GM18520 (cell line): ENCODE measurements around the gene PNKD.
A peak's percentile ranks its signal among the peaks of the same experiment; 100 is the strongest.
"Not testable (repeated sequence)": the region's sequence is repeated elsewhere in the genome, so short reads cannot be mapped to it uniquely, and the experiment has no call there.

ENCODE experiments used
- ATAC-seq: cut with Tn5 transposase; IDR thresholded peaks from one replicate; pipeline ENCODE4 v1.9.1; 2021; ENCODE audit not compliant: unreplicated experiment

PNKD gene

DNA sequence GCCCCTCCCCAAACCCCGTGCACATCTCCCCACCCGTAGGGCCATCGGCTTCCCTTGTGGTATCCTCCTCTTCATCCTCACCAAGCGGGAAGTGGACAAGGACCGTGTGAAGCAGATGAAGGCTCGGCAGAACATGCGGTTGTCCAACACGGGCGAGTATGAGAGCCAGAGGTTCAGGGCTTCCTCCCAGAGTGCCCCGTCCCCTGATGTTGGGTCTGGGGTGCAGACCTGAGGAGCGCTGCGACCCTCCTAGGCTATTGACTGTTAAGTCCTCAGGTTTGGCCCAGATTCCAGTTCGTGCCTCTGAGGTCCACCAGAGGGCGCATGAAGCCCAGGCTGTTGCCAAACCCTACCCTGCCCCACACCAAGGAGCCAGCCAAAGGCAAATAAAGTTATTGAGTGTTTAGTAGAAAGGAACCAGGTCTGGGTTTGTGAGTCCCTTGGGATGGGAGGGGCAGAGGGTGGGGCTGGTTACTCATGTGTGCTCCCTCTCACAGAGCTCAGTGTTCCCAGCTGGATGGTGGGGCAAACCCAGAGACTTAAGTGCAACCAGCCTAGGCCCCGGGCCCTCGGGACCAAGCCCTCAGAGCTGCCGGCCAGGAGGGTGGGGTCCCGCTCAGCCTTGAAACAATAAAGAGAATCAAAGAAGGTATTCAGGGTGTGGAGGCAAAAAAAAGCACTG, 2.4 kb downstream of the PNKD start:
- ATAC-seq = no peak

DNA sequence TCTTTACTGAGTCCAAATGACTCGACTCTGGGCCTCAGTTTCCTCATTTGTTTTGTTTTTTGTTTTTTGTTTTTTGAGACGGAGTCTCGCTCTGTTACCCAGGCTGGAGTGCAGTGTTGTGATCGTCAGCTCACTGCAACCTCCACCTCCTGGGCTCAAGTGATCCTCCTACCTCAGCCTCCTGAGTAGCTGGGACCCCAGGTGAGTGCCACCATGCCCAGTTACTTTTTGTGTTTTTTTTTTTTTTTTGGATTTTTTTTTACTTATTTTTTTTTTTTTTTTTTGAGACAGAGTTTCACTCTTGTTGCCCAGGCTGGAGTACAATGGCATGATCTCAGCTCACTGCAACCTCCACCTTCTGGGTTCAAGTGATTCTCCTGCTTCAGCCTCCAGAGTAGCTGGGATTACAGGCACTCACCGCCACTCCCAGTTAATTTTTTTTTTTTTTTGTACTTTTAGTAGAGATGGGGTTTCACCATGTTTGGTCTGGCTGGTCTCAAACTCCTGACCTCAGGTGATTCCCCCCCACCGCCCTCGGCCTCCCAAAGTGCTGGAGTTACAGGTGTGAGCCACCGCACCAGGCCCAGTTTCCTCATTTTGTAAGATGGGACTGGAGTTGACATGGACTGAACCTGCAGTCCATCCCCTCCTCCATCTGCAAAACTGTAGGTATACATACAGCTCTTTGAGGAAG, 3.0 kb downstream of the PNKD start:
- ATAC-seq = not testable (repeated sequence)

DNA sequence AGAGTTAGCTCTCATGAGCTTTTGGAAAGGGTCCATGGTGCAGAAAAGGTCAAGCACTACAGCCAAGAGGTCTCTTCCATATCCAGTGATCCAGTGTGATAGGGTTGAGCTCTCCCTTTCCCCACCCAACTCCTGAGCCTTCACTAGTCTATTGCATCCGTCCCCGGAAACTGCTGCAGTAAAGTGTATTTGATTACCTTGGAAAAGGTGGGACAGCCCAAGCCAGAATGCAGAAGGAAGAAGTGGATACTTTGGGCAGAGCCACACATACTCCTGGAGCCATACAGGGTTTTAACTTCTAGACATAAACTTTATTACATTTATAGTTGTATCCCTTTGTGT, 3.6 kb downstream of the PNKD start:
- ATAC-seq = no peak

DNA sequence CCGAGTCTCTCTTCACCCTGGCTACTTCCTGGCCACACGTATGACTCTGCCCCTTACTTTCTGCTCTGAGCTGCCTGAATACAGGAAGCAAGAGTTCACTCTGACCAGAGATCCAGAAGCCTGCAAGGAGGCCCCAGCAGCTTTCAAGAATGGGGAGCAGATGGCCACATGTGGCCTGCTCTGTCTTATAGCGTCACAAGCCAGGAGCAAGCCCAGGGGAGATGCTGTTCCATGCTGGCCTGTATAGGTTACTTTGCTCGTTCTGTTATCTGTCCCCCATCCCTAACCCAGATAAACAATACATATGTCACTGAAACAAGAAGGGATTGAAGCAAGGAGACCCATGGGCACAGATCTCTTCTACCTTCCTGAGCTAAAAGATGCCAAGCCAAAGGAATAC, 4.3 kb downstream of the PNKD start:
- ATAC-seq = no peak

DNA sequence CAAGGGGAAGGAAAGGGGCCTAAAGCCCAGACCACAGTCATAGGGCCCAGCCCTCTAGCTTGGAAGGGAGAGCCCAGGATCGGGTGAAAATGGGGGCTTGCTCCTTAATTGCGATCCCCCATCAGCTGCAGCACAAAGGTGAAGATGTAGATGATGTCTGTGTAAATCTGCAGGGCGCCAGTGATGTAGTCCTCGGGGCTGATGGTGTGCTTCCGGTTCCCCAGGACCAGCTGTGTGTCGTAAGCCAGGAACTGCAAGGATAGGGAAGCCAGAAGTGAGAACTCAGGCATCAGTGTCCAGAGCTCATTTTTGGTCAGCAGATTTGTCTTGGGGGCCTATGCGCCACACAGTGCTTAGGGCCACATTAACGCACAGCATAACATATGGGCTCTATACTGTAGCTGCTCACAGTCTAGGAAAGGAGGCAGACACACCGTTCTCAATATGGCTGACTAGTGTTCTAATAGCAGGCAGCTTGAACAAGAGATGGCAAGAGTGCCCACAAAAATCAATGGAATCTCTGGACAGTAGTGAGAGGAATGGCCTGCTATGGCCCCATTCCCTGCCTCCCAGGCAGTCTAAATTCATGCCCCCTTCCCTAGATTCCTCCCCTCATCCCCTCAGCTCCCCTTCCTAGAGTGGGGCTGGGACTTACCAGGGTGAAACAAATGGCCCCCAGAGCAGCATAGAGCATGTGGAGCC, 5.2 kb downstream of the PNKD start:
- ATAC-seq = no peak

DNA sequence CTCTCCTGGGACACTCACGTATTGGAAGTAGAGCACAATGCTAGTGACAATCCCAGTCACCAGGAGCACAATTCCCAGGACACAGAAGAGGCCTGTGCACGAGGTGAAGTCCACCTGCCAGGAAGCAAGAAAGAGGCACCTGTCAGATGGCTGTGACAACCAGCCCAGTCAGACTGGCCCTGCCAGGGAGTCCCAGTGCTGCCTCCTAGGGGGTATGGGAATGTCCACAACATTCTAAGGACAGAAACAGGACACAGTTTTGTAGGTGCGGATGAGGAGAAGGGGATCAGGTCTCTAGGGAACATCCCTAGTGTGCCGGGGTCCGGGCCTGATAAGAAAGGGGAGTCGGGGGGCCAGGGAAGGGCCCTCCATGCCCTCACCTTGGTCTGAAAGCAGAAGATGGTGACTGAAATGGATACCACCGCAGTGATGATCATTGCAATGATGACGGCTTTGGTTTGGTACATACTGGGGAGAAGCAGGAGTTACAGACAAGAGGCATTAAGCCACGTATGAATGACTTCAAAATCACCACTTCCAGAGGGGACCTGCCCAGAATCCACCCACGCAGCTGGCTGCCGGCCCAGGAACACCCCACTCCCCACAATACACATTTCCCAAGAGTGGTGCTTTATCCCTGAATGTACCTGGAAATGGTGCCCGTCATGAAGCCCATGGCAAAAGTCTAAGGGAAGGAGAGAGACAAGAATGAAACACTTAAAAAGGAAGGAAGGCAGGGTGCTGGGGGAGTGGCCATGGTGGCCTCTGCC, 6.9 kb downstream of the PNKD start:
- ATAC-seq = no peak

DNA sequence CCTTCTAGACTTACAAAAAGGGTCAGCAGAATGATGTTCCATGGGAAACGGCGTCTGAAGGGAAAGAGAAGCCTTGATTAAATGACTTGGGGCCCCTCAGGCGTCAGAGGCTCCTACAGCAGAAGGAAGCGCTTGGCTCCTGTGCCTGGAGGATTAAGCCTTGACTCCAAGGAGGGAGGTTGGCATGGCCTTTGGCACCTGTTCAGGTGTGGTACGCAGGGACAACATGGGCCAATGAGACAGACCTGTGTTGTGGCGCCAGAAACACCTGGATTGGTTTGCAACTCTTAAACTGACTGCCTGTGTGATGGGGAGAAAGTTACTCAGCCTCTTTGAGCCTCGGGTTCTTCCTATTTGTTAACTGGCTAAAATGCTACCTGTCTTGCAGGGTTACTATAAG, 7.6 kb downstream of the PNKD start:
- no peak for ATAC-seq

DNA sequence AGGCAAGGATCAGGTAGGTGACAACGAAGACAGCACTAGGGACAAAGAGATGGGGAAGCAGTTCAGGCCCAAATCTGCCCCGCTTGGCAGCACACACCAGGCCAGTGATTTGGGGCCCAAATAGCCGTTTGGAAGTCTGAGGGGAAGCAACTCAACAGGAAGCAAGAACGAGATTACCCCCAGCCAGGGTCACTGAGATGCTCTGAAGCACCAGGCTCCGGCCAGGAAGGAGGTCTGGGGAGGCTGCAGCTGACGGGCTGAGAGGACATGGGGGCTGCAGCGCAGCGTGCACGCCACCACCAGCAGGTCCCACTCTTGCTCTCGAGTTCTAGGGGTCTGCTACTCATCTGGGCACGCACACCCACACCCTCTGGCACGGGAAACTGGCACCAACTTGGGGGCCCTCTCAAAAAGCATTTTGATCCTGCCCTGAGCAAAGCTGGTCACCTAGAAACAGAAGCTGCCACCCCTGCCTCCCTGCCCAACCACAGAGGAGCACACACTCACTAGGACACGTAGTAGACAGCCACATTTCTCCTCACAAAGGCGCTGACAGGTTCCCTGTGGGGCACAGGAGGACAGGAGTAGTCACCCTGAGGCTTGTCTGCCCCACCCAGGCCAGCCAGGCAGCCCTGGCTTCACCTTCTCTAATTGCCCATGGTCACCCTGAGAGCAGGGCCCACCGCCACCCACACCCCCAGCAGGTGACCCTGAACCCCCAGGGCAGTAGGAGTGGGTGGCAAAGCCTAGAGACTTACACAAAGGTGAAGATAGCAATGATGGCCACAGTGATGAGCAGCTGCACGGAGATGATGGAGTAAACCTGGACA, 8.4 kb downstream of the PNKD start:
- no peak for ATAC-seq

DNA sequence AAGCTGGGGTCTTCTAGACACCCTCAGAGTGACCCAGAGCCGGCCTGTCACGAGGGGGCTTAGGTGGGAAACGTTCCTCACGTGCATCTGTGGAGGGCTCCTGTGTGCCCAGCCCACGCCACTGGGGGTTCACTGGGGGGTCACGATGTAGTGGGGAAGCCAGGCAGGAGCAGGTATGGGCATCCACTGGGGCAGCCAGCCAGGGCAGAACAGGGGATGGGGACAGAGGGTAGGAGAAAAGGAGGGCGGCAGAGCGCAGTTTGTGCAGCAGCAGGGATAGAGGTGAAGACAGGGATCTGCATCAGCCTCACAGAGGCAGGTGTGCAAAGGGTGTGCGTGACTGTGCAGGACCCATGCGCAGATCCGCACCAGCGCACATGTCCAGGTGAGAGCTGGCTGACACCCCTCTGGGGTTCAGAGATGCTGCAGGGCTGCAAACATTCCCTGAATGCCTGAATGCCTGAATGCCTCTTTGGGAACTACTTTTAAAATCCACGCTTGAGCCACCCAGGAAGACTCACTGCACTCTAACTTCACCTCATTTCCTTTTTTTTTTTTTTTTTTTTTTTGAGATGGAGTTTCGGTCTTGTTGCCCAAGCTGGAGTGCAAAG, 10.0 kb downstream of the PNKD start:
- ATAC-seq = no peak

DNA sequence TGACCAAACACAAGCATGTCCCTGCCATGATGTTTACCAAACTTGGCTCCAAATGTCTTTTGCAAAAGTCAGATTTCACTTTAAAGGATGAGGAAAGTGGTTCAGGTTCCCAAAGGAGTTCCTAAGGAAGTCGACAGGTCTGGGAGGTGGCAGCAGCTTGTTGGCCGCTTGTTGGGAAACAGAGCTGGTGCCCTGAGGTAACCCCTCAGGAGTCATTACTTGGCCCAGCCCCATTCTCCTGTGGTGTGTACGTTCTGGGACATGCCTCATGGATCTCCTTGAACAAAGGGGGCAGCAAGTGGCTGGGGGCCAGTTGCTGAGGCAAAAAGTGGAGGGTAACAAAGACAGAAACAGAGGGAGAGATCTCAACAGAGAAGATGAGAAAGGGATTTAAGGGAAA, 11.1 kb downstream of the PNKD start:
- ATAC-seq = no peak

DNA sequence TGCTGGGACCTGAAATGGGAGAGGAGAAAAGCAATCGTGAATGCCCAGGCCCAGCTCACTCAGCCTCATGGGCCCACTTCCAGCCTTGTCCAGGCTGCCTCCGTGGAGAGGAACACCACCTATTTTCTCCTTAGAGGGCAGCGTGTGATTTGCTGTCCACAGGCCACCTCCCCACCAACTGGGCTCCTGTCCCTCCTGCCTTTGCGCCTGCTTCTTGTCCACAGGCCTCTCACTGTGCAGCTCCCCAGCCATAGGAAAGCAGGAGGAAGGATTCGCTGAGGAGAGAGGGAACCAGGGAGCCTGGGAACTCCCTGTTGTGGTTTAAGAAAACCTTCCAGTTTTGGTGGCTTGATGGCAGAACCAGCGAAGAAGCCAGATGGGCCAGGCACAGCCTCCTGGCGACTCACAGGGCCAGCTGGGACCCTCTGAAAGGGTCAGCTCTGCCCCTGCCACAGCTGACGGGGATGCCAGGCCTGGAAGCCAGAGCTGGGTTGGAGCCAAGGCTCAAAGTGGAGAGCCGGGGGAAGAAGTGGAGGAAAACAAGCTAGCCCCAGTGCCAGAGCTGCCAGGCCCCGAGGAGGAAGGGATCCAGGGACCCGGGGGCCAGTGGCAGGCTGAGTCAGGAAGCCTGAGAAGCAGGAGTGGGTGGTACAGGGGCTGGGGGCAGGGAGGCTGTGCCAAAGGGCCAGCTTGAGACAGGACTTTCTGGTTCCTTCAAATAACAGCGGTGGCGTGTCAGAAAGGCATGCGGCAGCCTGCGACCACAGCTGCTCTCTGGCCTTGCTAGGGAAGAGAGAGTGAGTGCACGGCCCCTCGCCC, 12.1 kb downstream of the PNKD start:
- no peak for ATAC-seq

DNA sequence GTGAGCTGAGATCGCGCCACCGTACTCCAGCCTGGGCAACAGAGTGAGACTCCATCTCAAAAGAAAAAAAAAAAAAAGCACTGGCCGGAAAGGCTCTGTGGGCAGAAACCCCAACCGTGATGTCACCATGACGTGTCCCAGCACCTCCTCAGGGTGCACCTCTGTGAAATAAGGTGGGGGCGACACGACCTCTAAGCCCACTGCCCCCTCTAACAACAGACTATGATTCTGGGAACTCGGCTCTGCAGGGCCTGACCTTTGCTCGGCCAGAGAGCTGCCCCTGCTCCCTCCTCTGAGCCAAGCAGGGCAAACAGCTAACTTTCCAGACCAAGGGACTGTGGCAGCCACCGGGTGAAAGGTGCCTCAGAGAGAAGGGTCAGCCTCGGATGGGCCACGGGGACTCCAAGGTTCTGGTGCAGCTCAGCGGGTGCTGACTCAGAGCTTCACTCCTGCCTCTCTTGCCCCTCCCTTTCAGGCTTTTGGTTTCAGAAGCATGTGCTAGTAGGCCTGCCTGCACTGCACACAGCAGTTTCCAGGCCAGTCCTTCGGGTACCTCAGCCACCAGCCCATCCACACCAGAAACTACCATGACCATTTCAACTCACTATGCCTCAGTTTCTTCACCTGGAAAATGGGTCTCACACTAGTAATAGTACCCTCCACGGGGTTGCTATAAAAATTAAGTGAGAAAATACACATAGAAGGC, 13.9 kb downstream of the PNKD start:
- ATAC-seq = peak; percentile 47

DNA sequence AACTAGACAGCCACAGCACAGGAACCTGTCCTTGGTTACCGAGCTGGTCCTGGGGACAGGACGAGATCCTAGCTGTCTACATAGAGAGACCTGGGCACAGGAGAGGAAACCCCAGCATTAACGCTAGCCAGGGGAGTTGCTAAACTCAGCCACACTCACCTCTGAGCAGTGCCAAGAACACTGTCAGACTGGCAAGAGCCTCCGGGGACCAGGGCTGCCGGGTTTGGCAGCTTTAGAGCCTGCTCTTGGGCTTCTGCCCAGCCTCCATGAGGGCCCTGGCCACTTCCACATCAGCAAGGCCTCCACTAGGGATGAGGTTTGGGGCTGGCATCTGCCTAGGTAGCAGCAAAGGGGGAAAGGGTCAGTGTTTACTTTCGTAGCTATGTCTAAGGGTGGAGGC, 15.3 kb downstream of the PNKD start:
- ATAC-seq = no peak

DNA sequence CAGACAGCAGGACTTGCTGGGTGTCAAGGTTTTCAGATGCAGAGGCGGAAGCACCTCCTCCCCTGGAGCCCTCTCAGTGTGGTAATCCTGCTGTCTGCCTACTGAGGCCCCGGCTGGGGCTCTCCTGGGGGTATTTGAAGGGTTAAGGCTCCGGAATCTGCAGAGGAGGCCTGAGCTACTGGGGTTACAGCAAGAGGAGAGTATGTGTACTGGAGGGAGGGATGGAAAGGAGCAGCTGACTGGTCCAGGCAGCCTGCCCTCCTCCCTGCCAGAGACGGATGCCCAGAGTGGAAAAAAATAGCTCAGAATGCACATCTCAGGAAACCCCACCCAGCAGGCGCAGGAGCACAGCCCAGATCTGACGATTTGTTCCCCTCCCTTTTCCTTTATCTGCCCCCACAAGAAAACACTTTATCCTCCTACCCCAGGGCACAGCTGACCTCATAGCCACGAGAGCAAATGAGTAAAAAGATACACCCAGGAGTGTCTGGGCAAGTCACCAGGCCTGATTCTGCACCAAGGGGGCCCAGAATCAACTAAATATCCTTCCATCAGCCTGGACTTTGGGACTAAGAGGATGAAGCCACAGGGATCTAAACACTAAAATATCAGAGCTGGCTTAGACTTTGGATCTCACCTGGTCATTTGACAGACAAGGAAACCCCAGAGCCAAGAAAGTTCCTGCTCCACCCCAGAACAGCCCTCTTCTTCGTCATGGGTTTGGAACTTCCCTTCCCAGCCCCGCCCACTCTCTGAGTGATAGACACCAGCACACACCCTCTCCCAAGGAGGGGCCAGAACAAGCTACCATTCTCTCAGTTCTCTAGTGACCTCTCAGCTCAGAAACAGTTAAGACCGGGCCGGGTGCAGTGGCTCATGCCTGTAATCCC, 16.5 kb downstream of the PNKD start:
- ATAC-seq = peak; percentile 45

DNA sequence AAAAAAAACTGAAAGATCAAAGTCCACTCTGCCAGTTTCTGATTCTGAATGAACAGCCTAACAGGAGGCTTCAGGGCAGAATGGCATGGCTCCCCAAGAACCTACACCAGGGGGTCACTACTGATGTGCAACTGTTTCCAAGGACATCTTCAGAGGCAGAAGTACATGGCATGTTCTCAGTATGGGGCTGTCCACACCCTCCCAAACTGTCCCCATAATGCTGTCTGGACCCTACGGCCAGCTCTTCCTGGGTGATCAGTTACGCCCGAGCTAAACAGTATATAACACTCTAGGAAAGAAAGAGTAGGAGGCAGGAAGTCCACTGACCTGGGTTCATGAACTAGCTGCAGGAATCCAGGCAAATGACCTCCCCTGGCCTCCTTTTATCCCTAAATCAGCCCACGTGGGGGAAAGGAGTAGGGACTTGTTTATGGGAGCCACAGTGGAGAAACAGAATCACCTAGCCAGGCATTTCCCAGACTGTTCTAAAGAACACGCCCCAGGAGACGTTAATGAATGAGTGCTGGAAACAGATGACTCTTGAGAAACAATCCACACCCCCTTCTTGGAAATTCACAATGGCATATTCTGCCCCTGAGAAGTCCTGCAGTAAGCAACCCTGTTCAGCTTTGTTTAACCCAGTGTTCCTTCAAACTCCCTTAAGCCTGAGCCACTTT, 19.5 kb downstream of the PNKD start:
- ATAC-seq = no peak

DNA sequence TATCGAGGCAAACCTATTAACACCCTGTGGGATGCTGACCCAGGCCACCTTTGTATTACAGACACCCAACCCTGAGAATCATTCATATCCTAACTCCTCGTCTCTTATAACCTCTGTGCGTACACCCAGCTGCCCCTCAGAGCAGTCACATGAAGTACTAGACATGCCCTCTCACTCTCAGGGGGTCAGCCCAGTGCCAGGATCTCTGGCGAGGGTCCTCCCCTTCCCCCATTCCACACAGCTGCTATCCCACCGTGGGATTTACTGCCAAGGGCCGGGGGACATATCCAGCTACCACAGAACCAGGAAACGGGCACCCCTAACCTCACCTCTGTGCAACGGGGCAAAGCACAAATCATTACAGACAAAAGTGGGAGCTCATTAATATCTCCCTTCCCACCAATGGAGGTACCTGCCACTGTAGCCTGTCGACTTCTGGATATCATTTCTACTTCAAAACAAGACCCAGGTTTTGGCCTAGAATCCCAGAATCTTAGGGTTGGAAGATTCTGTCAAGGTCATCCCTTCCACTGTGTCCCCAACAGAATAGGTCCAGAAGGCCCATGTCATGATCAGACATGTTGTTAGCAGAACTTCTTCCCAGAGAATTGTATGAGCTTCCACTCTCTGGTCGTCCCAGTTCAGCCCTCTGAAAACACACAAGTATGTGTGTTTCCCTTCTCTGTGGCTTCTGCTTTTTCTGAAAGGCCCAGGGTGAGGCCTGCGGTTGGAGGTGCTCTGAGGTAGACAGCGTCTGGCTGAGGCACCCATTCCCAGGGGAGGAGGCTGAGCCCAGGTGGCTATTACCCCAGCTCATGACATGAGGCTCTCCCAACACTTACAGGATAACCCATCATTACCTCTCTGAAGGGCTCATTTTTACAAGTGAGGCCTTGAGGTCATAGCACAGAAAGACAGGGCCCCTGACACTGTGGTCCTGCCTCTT, 20.3 kb downstream of the PNKD start:
- ATAC-seq = peak; percentile 31
